Stomach (tissue), 9 donors: Measurements from ENCODE around the gene SPAG9. TPM values are rescaled to one million over a fixed set of nuclear protein-coding genes. Genes with fewer than 3 reads are reported as not detected.
A peak's percentile ranks its signal among the peaks of the same experiment; 100 is the strongest.

Experiments
- DNase-seq, 2 donors: peaks; one replicate each; pipeline versions ENCODE4 v3.0.0 to v3.0.0-alpha.2; 2013 to 2019
- H3K27ac ChIP-seq, 5 donors: fragments of 200-600 bp in 4 of 5; sonication (generic) in 4 of 5; one replicate each; pipeline ENCODE4 v1.5.1; 2013 to 2019; ENCODE audit warnings: mild to moderate bottlenecking in 1 of 5, moderate library complexity in 1 of 5
- H3K27me3 ChIP-seq, 3 donors: fragments of 200-600 bp; sonication (generic); one replicate each; pipeline ENCODE4 v1.5.1; 2017 to 2019; ENCODE audit warnings: mixed run types in 1 of 3
- H3K36me3 ChIP-seq, 4 donors: fragments of 200-600 bp; sonication (generic); 1 replicate in 3 of 4; 2 replicates in 1 of 4; pipeline ENCODE4 v1.5.1; 2016 to 2019
- H3K4me1 ChIP-seq, 4 donors: fragments of 200-600 bp; sonication (generic); one replicate each; pipeline ENCODE4 v1.5.1; 2016 to 2019
- H3K4me3 ChIP-seq, 4 donors: fragments of 200-600 bp; sonication (generic) in 3 of 4; one replicate each; pipeline ENCODE4 v1.5.1; 2016 to 2019; ENCODE audit warnings: mild to moderate bottlenecking in 1 of 4
- H3K9me3 ChIP-seq, 4 donors: fragments of 200-600 bp; sonication (generic); one replicate each; pipeline ENCODE4 v1.5.1; 2016 to 2019
- EP300 ChIP-seq: sonication (generic); formaldehyde crosslinking; IDR thresholded peaks from one replicate; pipeline ENCODE4 v1.6.1; 2017; ENCODE audit warnings: antibody characterized with exemption
- POLR2A ChIP-seq, 4 donors: fragments of 450-650 bp; IDR thresholded peaks; one replicate each; pipeline ENCODE4 v1.6.1; 2016; ENCODE audit warnings: antibody characterized with exemption in 4 of 4, control low read depth in 2 of 4, mild to moderate bottlenecking in 1 of 4, moderate library complexity in 1 of 4
- POLR2AphosphoS5 ChIP-seq, 3 donors: sonication (generic); formaldehyde crosslinking; IDR thresholded peaks; one replicate each; pipeline ENCODE4 v1.6.1; 2016; ENCODE audit warnings: antibody characterized with exemption in 3 of 3
- WGBS, 5 donors: extraction: QIAGEN DNeasy Blood & Tissue Kit in 3 of 5; methylation state at CpG; one replicate each; pipeline versions ENCODE4 v1.1.5 to v1.1.7; 2013 to 2018; 5-methylcytosine and 5-hydroxymethylcytosine counted together
- intact Hi-C: fragments of 100-400 bp; cut with DNase I; formaldehyde crosslinking; loops from one replicate; pipeline ENCODE4 v1.15.1; 2023; ENCODE audit warnings: low total_unique reads
- polyA plus RNA-seq, 3 donors: library from polyadenylated mRNA; stranded (reverse); fragments of 200-250 nt; gene quantifications; one replicate each; pipeline ENCODE4 v1.2.3, GENCODE V29; 2013
- total RNA-seq, 5 donors: library from RNA; depleted of rRNA; stranded (reverse); fragments of >200 nt; gene quantifications; one replicate each; pipeline versions ENCODE4 v1.1.0 to v1.2.3, GENCODE V29; 2014 to 2016
- TF ChIP-seq, protein P1 (sequence below), 7 experiments: fragments of 450-650 bp in 4 of 7; fragments of 200-600 bp in 3 of 7; sonication (generic) in 3 of 7; IDR thresholded peaks; one replicate each; pipeline ENCODE4 v1.5.1; 2016 to 2019; ENCODE audit warnings: antibody characterized with exemption in 7 of 7, control low read depth in 2 of 7, mild to moderate bottlenecking in 1 of 7
- donor health status: healthy with polysubstance abuse.
- donor health status: Bipolar disorder and iron deficiency.
- donor health status: healthy.

SPAG9 gene
- total and polyA plus RNA-seq, 8 donors: 10.2 to 209 (median 56.5) TPM

DNA sequence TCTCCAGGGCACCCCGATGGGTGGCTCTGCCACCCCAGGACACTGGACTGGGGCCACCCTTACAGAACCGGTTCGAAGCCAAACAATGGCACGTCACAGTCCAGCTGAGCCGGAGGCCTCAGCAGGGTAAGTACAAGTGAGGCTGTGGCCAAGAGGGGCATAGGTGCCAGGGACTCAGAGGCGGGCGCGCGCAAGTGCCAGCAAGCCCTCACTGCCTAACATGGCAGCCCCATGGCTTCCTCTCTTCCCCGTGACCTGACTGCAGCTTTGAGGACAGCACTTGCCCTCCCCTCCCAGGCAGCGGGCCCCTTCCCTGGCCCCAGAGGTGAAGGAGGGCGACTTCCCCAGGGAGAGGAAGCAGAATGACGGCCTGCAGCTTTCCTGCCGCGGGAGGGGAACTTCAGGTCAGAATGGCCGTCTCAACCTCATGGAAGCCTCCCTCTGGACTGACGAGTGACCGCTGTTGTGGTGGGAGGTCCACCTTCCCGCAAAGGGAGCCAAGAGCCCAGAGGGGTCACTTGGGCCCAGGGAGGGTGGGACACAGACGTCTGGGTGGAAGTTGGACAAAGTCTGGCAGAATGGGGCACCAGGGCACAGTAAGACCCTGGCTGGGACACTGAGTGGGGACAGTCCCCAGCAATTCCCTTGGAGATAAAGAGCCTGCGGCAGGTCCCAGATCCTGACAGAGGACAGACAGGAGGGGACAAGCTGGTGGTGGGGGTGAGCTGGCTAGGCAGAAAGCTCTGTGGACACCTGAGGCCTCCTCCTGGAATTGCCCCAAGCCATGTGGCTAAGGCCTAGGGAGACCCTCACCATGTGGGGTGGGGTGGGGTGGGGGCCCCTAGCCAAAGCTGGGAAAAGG is 202.4 kb downstream of the SPAG9 start:
- 37 to 56% (median 40%) methylated on average over 17 to 21 of the region's 21 CpGs for WGBS, 5 donors
- intact Hi-C loops: no loop called here
- H3K36me3 ChIP-seq: no peaks in the 10 kb centered on the region
- no peak overlapping the region for H3K4me3 ChIP-seq
- H3K27ac ChIP-seq: peak overlapping the region; percentile 88 to 97 (median 94)
- H3K9me3 ChIP-seq: no peaks in the 10 kb centered on the region
- H3K27me3 ChIP-seq: no peaks in the 10 kb centered on the region
- no peak for TF ChIP-seq POLR2AphosphoS5 (IDR thresholded peaks at IDR 0.05)
- TF ChIP-seq, protein P1, sequence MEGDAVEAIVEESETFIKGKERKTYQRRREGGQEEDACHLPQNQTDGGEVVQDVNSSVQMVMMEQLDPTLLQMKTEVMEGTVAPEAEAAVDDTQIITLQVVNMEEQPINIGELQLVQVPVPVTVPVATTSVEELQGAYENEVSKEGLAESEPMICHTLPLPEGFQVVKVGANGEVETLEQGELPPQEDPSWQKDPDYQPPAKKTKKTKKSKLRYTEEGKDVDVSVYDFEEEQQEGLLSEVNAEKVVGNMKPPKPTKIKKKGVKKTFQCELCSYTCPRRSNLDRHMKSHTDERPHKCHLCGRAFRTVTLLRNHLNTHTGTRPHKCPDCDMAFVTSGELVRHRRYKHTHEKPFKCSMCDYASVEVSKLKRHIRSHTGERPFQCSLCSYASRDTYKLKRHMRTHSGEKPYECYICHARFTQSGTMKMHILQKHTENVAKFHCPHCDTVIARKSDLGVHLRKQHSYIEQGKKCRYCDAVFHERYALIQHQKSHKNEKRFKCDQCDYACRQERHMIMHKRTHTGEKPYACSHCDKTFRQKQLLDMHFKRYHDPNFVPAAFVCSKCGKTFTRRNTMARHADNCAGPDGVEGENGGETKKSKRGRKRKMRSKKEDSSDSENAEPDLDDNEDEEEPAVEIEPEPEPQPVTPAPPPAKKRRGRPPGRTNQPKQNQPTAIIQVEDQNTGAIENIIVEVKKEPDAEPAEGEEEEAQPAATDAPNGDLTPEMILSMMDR (IDR thresholded peaks at IDR 0.05): no peak
- no peak for TF ChIP-seq POLR2A (IDR thresholded peaks at IDR 0.05)
- no peak for TF ChIP-seq EP300
- DNase-seq: peak; percentile 66 to 82
- peaks cover 71 to 93% (median 83%) of the 10 kb centered on the region in 4 donors for H3K4me1 ChIP-seq

DNA sequence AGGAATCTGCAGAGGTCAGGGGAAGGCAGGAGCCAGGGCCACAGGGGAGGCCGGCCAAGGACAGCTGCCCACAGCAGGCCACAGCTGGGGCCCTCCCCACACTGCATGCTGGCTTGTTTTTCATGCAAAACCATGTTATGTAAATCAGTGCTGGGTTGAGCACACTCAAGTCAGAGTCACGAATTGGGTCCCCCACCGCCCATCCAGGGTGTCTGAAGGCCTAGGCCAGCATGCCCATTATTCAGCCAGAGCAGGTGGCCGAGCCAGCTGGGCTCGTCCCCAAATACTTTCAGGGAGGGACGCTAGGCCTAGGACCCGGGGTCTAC is 203.3 kb downstream of the SPAG9 start:
- peaks cover 68 to 84% (median 77%) of the 10 kb centered on the region in 4 donors for H3K4me1 ChIP-seq
- no peak for TF ChIP-seq EP300
- TF ChIP-seq, protein P1 (IDR thresholded peaks at IDR 0.05): no peak
- no peak for TF ChIP-seq POLR2A (IDR thresholded peaks at IDR 0.05)
- TF ChIP-seq POLR2AphosphoS5 (IDR thresholded peaks at IDR 0.05): no peak
- no peaks in the 10 kb centered on the region for H3K27me3 ChIP-seq
- H3K9me3 ChIP-seq: no peaks in the 10 kb centered on the region
- WGBS, 5 donors: 65 to 86% (median 81%) methylated on average over 1 to 7 of the region's 7 CpGs
- no peak for DNase-seq
- H3K4me3 ChIP-seq: no peak overlapping the region
- intact Hi-C loops: no loop called here
- no peaks in the 10 kb centered on the region for H3K36me3 ChIP-seq
- peak overlapping the region; percentile 88 to 97 (median 94) for H3K27ac ChIP-seq

DNA sequence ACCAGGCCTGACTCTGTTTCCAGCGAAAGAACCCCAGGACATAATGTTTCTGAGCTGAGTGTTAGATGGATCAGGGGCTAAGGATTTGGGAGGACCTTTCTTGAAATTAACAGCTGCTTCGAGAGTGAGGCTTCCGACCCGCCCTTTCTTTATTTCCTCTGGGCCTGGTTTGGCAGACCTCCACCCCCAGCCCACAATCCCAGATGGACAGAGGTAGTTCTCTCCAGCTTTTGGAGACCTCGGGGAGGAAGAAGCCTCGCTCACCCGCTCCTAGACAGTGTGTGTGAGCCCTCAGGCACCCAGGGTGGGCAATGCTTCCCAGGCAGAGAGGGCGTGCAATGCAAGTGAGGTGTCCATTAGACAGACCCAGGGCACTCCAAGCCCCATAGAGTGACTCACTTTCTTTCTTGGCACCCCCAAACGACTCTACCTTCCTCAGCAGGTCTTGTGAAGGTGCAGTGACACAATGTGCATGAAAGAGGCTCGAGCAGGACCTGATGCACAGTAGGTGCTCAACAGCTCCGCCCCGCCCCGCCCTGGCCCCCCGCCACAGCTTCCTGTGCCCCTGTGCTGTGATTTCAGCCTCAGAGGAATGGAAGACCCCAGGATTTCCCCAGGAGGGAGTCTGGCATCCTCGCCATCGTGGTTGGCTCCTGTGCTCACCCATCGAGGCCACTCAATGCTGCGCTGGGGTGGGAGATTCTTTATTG is 203.8 kb downstream of the SPAG9 start:
- Histone ChIP-seq H3K9me3 (no peaks in the 10 kb centered on the region), H3K27me3 (no peaks in the 10 kb centered on the region), H3K4me3 (no peak overlapping the region), H3K27ac (peak overlapping the region; percentile 88 to 97 (median 94)), H3K36me3 (no peaks in the 10 kb centered on the region), H3K4me1 (peaks cover 68 to 85% (median 76%) of the 10 kb centered on the region in 4 donors)
- TF ChIP-seq POLR2AphosphoS5 (IDR thresholded peaks at IDR 0.05) (no peak), EP300 (no peak), POLR2A (IDR thresholded peaks at IDR 0.05) (no peak)
- TF ChIP-seq, protein P1 (IDR thresholded peaks at IDR 0.05): no peak
- no peak for DNase-seq
- 60 to 72% (median 63%) methylated on average over 11 to 18 of the region's 18 CpGs for WGBS, 5 donors
- intact Hi-C loops: no loop called here

DNA sequence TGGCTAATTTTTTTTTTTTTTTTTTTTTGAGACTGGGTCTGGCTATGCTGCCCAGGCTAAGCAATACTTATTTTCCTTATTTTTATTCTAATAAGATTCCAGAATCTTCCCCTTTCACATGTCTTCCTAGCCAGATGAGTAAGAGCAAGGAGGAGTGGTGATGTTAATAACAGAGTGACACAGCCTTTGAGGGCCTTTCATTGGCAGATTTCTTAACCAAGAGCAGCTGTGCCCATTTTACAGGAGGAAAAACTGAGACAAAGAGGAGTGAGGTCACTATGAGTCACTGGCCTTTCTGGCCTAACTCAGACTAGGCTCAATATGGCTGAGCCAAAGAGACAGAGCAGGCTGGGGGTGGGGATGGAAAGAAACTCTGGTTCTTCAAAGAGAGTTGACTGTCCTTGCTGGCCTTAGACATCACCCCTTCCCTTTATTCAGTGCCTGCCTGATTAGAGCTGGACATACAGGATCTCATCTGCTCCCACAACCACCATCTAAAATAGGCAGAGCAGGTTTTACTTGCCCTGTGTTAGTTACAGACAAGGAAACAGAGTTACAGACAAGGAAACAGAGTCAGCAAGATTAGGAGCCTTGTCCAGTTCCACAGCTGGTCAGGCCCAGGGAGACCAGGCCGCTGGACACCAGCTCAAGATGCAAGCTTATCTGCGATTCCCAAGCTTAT is 204.5 kb downstream of the SPAG9 start:
- intact Hi-C loops: no loop called here
- Histone ChIP-seq H3K36me3 (no peaks in the 10 kb centered on the region), H3K27ac (peak overlapping the region; percentile 88 to 97 (median 94)), H3K4me3 (no peak overlapping the region), H3K27me3 (no peaks in the 10 kb centered on the region), H3K9me3 (no peaks in the 10 kb centered on the region), H3K4me1 (peaks cover 65 to 85% (median 75%) of the 10 kb centered on the region in 4 donors)
- WGBS, 5 donors: 52 to 80% (median 62%) methylated on average over 2 of the region's 2 CpGs
- DNase-seq: no peak
- TF ChIP-seq, protein P1 (IDR thresholded peaks at IDR 0.05): no peak
- TF ChIP-seq EP300: no peak
- no peak for TF ChIP-seq POLR2AphosphoS5 (IDR thresholded peaks at IDR 0.05)
